Esophagus muscularis mucosa (tissue), 4 donors: ENCODE data around the gene CCRL2. TPM values are rescaled to one million over a fixed set of nuclear protein-coding genes. Genes with fewer than 3 reads are reported as not detected.
"Not testable (repeated sequence)": the region's sequence is repeated elsewhere in the genome, so short reads cannot be mapped to it uniquely, and the experiment has no call there.

ENCODE experiments used
- DNase-seq: peaks from one replicate; pipeline ENCODE4 v3.0.0-alpha.2; 2017; ENCODE audit errors: extremely low spot score
- H3K27ac ChIP-seq, 4 donors: fragments of 200-600 bp; sonication (generic); replicated peaks in 1 of 4; 1 replicate in 3 of 4; 2 replicates in 1 of 4; pipeline ENCODE4 v1.5.1; 2016 to 2019; ENCODE audit warnings: mild to moderate bottlenecking in 1 of 4
- H3K27me3 ChIP-seq, 4 donors: fragments of 200-600 bp; sonication (generic); one replicate each; pipeline versions ENCODE4 v1.5.1 to v1.6.0; 2016 to 2019
- H3K36me3 ChIP-seq, 4 donors: fragments of 200-600 bp; sonication (generic); one replicate each; pipeline ENCODE4 v1.5.1; 2016 to 2019
- H3K4me1 ChIP-seq, 4 donors: fragments of 200-600 bp; sonication (generic); one replicate each; pipeline ENCODE4 v1.5.1; 2016 to 2019
- H3K4me3 ChIP-seq, 4 donors: fragments of 200-600 bp; sonication (generic); 1 replicate in 2 of 4; 2 replicates in 2 of 4; pipeline ENCODE4 v1.5.1; 2016 to 2019; ENCODE audit warnings: mild to moderate bottlenecking in 4 of 4, moderate library complexity in 1 of 4
- H3K9me3 ChIP-seq, 4 donors: fragments of 200-600 bp; sonication (generic); 1 replicate in 3 of 4; 2 replicates in 1 of 4; pipeline ENCODE4 v1.5.1; 2016 to 2019
- EP300 ChIP-seq: sonication (generic); formaldehyde crosslinking; IDR thresholded peaks from one replicate; pipeline ENCODE4 v1.6.1; 2017; ENCODE audit warnings: antibody characterized with exemption
- POLR2A ChIP-seq: fragments of 450-650 bp; IDR thresholded peaks from one replicate; pipeline ENCODE4 v1.6.1; 2017; ENCODE audit warnings: antibody characterized with exemption, moderate library complexity, mild to moderate bottlenecking, low read depth
- POLR2AphosphoS5 ChIP-seq, 2 donors: sonication (generic); formaldehyde crosslinking; IDR thresholded peaks; one replicate each; pipeline ENCODE4 v1.6.1; 2017; ENCODE audit warnings: antibody characterized with exemption in 2 of 2
- WGBS: methylation state at CpG from one replicate; pipeline ENCODE4 v1.1.5; 2018; 5-methylcytosine and 5-hydroxymethylcytosine counted together
- intact Hi-C: fragments of 100-400 bp; cut with DNase I; formaldehyde crosslinking; loops from one replicate; pipeline ENCODE4 v1.15.1; 2023
- total RNA-seq, 4 donors: library from RNA; depleted of rRNA; stranded (reverse); fragments of >200 nt; gene quantifications; one replicate each; pipeline versions ENCODE4 v1.1.0 to v1.2.1, GENCODE V29; 2016
- TF ChIP-seq, protein P1 (sequence below), 3 experiments: fragments of 200-600 bp in 2 of 3; fragments of 450-650 bp in 1 of 3; sonication (generic) in 2 of 3; IDR thresholded peaks; one replicate each; pipeline ENCODE4 v1.5.1; 2017 to 2019; ENCODE audit warnings: antibody characterized with exemption in 3 of 3, mild to moderate bottlenecking in 2 of 3, moderate library complexity in 1 of 3

CCRL2 gene
- total RNA-seq, 4 donors from 2014 or later = 1.1 to 3.0 (median 2.0) TPM

- no peaks in the 10 kb centered on the region for H3K36me3 ChIP-seq
- H3K27me3 ChIP-seq = no peaks in the 10 kb centered on the region
- TF ChIP-seq, protein P1, sequence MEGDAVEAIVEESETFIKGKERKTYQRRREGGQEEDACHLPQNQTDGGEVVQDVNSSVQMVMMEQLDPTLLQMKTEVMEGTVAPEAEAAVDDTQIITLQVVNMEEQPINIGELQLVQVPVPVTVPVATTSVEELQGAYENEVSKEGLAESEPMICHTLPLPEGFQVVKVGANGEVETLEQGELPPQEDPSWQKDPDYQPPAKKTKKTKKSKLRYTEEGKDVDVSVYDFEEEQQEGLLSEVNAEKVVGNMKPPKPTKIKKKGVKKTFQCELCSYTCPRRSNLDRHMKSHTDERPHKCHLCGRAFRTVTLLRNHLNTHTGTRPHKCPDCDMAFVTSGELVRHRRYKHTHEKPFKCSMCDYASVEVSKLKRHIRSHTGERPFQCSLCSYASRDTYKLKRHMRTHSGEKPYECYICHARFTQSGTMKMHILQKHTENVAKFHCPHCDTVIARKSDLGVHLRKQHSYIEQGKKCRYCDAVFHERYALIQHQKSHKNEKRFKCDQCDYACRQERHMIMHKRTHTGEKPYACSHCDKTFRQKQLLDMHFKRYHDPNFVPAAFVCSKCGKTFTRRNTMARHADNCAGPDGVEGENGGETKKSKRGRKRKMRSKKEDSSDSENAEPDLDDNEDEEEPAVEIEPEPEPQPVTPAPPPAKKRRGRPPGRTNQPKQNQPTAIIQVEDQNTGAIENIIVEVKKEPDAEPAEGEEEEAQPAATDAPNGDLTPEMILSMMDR (IDR thresholded peaks at IDR 0.05) = no peak
- TF ChIP-seq POLR2A (no peak), POLR2AphosphoS5 (IDR thresholded peaks at IDR 0.05) (no peak), EP300 (no peak)
- no peak overlapping the region for H3K27ac ChIP-seq
- peaks cover 0 to 4% (median 0%) of the 10 kb centered on the region in 4 donors for H3K4me1 ChIP-seq
- 86% methylated on average over 2 of the region's 2 CpGs for WGBS
- no peaks in the 10 kb centered on the region for H3K9me3 ChIP-seq
- intact Hi-C loops = no loop called here
- DNase-seq = no peak
- H3K4me3 ChIP-seq = no peak overlapping the region
Observed at GRCh38 chr3:46420931-46421330, 13.9 kb downstream of the CCRL2 start.

DNA sequence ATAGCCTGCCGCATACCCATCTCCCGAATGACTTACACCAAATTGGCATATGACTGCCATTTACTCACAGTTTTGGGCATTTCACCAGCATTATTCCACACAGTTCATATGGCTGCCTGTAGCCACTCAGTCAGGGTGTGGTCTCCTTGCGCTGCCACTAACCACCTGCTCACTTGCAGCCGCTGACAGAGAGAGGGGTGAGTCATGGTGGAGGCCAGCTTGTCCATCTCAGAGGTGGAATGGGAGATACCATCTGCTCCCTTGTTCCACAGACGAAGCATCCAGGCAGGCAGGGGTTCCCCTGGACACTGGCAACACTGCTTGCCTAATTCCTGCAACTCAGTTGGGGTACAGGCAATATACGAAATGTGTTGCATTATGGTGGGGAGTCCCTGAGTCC, 15.6 kb downstream of the CCRL2 start:
- Histone ChIP-seq H3K27ac (no peak overlapping the region), H3K27me3 (no peaks in the 10 kb centered on the region), H3K36me3 (no peaks in the 10 kb centered on the region), H3K4me1 (no peaks in the 10 kb centered on the region), H3K4me3 (no peak overlapping the region), H3K9me3 (no peaks in the 10 kb centered on the region)
- 88% methylated on average over 6 of the region's 6 CpGs for WGBS
- intact Hi-C loops = no loop called here
- TF ChIP-seq, protein P1 (IDR thresholded peaks at IDR 0.05) = no peak
- no peak for TF ChIP-seq POLR2A
- TF ChIP-seq POLR2AphosphoS5 (IDR thresholded peaks at IDR 0.05) = no peak
- TF ChIP-seq EP300 = no peak
- no peak for DNase-seq

DNA sequence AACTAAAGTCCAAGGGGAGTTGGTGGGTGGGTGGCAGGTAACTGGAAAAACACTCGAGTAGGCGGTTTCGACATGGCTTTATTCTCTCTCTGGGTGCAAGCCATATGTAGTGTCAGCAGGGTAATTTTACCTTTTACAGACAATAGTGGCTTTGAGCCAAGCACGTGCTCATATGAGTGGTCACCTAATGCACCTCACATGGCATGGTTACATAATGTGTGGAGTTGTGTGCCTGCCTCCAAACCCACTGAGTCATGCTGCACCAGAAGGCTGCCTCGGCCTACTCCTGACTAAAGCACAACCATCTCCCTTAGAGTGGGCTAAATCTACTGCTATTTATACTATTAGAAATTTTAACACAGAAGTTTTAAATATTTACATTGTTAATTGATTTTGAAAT, 16.5 kb downstream of the CCRL2 start:
- no peaks in the 10 kb centered on the region for H3K4me1 ChIP-seq
- H3K36me3 ChIP-seq = no peaks in the 10 kb centered on the region
- TF ChIP-seq POLR2AphosphoS5 (IDR thresholded peaks at IDR 0.05) (no peak), EP300 (no peak), POLR2A (no peak)
- TF ChIP-seq, protein P1 (IDR thresholded peaks at IDR 0.05) = no peak
- no peak overlapping the region for H3K4me3 ChIP-seq
- H3K27ac ChIP-seq = no peak overlapping the region
- WGBS = 82% methylated on average over 5 of the region's 5 CpGs
- no peaks in the 10 kb centered on the region for H3K9me3 ChIP-seq
- intact Hi-C loops = no loop called here
- no peaks in the 10 kb centered on the region for H3K27me3 ChIP-seq
- DNase-seq = no peak

DNA sequence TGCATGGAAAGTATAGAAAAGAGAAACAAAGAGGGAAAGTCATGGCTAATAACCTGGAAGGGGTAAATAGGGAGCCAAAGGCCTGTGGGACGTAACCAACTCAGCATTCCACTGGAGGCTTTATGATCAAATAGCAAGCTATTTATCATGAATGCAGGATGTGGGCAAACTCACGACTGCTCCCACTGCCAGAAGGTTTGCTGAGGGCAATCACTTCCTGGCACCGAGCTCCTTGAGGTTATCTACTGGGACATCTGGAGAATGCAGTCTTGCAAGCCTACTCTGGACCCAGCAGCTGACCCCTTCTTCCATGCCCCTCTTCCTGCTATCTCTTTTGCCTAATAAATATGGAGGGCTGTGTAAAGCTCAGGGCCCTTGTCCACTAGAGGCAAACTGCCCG, 19.4 kb downstream of the CCRL2 start:
- 73% methylated on average over 4 of the region's 4 CpGs for WGBS
- H3K27me3 ChIP-seq, DNase-seq, H3K9me3 ChIP-seq, H3K36me3 ChIP-seq, H3K27ac ChIP-seq, H3K4me3 ChIP-seq, intact Hi-C loops, H3K4me1 ChIP-seq: not testable (repeated sequence)

- intact Hi-C loops, H3K27me3 ChIP-seq, H3K27ac ChIP-seq, H3K36me3 ChIP-seq, DNase-seq, H3K4me3 ChIP-seq, H3K4me1 ChIP-seq, H3K9me3 ChIP-seq: not testable (repeated sequence)
- 60% methylated on average over 8 of the region's 8 CpGs for WGBS
Observed at GRCh38 chr3:46427404-46427803, 20.3 kb downstream of the CCRL2 start.

DNA sequence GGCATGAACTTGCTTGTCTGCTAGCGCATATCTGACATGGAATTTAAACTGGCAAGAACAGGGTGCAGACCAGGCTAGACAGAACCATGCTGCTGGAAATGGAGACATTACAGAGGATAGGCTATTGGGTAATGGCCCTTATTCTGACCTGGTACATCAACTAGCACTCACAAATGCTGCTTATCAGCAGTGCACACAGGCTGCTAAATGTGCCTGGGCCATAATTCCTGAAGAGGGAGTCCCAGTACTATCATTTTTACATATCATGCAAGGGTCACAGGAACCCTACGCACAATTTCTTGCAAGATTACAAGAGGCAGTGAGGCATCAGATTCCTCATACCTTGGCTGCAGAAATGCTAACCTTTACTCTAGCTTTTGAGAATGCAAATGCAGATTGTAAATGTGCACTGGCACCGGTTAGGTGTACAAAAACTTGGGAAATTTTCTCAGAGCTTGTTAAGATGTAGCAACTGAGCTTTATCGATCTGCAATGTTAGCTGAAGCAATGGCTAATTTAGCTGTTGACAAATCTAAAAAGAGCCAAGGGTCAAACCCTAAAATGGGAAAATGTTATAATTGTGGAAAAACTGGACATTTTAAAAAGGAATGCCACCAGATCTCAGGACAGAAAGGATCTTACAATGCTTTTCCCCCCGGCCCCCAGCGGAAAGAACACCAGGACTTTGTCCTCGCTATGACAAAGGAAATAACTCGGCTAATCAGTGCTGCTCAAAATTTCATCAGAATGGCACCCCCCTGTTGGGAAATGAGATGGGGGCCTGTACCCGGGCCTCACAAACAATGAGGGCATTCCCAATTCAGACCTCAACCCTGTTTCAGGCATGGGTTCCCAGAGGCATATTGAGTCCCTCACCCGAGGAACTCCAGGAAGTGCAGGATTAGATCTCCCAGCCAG, 21.1 kb downstream of the CCRL2 start:
- H3K27ac ChIP-seq = no peak overlapping the region
- no peak for DNase-seq
- H3K4me3 ChIP-seq = no peak overlapping the region
- 88% methylated on average over 10 of the region's 10 CpGs for WGBS
- no peak for TF ChIP-seq POLR2A
- no peak for TF ChIP-seq POLR2AphosphoS5 (IDR thresholded peaks at IDR 0.05)
- no peak for TF ChIP-seq EP300
- TF ChIP-seq, protein P1 (IDR thresholded peaks at IDR 0.05) = no peak
- no peaks in the 10 kb centered on the region for H3K27me3 ChIP-seq
- intact Hi-C loops = no loop called here
- H3K36me3 ChIP-seq = peaks cover 0 to 9% (median 0%) of the 10 kb centered on the region in 4 donors
- H3K4me1 ChIP-seq = no peaks in the 10 kb centered on the region
- H3K9me3 ChIP-seq = peaks cover 0 to 10% (median 0%) of the 10 kb centered on the region in 4 donors
